ENCODE measurements around the gene SMG9.
"Not testable (repeated sequence)": the region's sequence is repeated elsewhere in the genome, so short reads cannot be mapped to it uniquely, and the experiment has no call there.

SMG9 gene

DNA sequence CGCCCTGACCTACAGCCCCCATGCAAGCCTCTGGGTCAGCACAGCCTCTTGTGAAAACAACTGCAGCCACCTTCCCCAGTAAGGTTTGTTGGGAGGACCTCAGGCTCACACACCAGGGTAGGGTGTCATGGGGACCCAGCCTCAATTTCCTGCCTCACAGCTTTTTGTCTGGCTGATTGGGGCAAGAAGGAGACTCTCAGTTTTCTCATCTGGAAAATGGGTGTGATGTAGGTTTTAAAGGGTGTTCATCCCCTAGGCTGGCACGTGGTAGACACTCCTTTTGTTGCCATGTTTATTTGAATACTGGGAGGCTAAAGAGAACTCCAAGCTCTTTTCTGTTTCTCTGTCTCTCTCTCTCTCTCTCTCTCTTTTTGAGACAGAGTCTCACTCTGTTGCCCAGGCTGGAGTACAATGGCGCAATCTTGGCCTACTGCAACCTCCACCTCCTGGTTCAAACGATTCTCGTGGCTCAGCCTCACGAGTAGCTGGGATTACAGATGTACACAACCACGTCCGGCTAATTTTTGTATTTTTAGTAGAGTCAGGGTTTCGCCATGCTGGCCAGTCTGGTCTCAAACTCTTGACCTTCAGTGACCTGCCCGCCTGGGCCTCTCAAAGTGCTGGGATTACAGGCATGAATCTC is 66.6 kb downstream of the SMG9 start:
- no peak for DNase-seq

DNA sequence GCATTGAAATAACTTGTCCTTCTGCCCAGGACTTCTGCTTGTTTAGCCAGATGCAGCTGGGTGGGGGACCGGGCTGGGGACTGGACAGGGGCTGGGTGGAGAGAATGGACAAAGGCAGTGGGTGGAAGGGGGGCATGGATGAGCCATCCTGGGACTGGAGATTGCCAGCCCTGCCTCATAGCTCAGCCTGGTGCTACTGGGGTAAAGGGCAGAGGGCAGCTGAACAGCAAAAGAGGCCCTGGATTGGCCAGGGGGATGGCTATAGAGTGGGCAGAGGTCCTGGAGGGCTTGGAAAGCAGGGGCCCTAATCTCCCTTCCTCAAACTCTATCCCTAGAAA is 67.1 kb downstream of the SMG9 start:
- no peak for DNase-seq

DNA sequence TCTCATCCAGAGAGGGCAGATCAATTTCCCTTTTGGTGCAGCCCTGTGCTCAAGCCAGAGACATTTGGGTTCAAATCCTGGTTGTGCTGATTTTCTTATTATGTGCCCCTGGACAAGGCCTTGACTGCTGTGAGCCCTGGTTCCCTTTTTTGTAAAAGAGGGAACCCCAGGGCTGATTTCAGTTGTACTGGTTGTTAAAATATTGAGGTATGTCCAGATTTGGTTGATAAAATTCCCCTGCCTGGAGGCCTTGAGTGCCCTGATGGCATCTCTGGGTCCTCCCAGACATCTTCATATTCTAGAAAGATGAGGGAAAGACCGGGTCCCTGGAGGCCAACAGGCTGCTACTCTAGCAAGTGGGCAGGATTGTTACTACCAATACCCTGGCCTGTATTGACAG is 70.4 kb downstream of the SMG9 start:
- DNase-seq, result peak; percentile 33

DNA sequence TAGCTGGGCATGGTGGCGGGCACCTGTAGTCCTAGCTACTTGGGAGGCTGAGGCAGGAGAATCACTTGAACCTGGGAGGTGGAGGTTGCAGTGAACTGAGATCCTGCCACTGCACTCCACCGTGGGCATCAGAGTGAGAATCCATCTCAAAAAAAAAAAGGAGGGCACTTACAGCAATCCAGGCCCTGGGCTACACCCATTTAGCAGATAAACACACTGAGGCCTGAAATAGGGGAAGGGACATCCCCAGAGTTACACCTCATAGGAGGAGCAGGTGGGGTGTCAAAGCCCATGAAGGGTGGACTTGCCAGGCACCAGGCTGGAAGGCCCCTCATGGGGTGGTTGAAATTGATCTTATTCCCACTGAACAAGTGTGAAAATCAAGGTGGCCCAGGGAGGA is 70.9 kb downstream of the SMG9 start:
- no peak for DNase-seq

DNA sequence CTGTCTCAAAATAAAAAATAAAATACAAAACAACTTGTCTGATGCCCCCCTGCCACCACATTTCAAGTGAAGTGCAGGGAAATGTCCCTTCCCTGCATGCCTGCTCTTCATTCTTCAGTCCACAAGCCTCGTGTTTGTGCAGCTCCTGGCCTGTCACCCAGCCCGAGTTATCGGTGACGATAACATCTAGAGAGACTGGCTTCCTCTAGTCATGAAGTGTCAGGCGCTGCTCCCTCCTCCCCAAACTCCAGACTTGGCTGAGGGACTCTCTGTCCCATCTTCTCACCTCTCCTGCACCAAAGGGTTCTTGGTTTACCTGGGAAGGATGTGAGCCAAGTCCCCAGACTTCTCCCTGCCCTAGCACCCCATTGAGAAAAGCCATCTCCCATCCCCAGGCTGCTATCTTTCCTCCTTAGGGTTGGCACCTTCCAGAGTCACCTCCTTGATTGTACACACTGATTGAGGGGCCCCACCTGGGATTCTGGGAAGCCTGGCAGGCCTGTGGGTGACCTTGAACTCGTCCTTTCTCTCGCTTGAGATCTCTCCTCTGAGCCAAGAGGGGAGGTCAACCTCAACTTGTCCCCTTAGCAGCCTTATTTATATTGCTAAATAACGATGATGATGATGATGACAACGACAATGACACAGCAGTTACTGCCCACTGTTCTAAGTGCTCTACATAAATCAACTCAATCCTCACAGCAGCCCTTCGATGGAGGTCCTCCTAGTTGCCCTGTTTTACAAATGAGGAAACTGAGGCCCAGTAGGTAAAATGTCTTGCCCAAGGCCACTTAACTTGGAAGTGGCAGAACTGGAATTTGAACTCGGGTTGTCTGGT is 71.7 kb downstream of the SMG9 start:
- peak; percentile 50 for DNase-seq

DNA sequence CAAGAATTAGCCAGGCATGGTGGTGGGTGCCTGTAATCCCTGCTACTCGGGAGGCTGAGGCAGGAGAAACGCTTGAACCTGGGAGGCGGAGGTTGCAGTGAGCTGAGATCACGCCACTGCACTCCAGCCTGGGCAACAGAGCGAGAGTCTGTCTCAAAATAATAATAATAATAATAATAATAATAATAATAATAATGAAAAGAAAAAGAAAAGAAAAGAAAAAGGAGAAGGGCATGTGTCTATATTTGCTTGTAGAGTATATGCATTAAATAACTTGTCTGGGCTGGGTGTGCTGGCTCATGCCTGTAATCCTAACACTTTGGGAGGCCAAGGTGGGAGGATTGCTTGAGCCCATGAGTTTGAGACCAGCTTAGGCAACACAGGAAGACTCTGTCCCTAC is 72.5 kb downstream of the SMG9 start:
- DNase-seq, result not testable (repeated sequence)

DNA sequence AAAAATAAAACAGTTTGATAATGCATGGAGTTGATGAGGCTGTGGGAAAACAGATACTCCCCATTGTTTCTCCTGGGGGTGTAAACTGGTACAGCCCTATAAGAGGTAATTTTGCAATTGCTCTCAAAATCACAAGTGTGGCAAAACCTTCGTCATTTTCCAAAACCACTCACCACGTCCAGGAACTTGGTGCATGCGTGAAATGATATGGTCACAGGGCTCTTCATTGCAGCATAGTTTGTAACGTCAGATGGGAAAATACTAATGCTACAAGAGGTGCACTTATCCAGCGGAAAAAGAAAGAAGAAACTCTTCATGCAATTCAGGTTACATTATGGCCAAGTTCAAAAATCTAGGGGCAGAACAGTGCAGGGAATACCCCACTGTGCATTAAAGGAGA is 72.9 kb downstream of the SMG9 start:
- DNase-seq, result peak; percentile 41

DNA sequence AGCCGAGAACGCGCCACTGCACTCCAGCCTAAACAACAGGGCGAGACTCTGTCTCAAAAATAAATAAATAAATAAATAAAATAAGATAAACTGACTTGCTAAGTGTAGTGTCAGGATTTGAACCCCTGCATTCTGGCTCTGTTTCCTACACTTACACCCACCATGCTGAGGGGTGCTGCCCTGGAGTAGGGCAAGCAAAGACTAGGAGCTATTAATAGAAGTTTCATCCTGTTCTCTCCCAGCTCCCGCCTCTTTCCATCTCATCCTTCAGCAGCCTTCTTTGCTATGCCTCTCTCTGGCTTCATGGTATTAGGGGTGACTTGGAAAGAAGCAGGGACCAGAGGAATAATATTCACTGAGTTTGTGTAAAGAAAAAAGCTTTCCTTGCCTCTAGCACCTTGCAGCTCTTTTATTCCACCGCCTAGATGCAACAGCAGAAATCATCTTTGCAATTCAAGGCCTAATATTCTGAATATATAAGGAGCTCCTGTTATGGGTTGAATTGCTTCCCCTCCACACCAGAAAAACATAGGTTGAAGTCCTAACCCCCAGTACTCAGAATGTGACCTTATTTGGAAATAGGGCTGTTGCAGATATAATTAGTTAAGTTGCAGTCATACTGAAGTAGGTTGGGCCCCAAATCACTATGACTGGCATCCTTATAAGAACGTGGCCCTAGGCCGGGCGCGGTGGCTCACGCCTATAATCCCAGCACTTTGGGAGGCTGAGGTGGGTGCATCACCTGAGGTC is 76.1 kb downstream of the SMG9 start:
- DNase-seq, result no peak

Data from hematopoietic multipotent progenitor cell treated with erythropoietin and hydrocortisone succinate and interleukin-3 and kit ligand, for 6 days (in vitro differentiated cells).